ENCODE data around the gene PCDH15. TPM values are rescaled to one million over a fixed set of nuclear protein-coding genes. Genes with fewer than 3 reads are reported as not detected.

The PCDH15 gene
- polyA plus RNA-seq, 1 of the 3 experiments (the other 2 are of a cell fraction), result 0.03 TPM

DNA sequence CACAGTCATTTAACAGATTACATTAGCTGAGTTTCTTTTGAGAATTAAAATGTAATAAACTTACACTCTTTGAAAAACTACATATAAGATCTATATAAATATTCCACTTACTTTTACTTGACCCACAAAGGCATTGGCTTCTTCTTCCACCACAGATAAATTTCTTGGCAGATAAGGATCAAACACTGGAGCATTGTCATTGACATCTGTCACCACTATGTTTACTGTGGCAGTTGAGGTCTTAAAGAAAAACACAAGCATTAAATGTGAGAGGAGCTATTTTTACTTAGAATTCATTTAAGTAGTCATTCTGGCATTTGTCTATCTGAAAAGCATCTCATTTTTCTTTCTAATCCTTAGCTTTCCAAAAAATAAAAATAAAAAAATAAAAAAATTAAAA lies 734.4 kb downstream of the PCDH15 start:
- Histone ChIP-seq H3K9ac (no peak overlapping the region), H3K4me3 (ENCODE audit: low read depth in 2 of 2, low read length in 1 of 2) (no peak overlapping the region), H3K36me3 (replicated peaks in 1 of 2; ENCODE audit: control insufficient read depth in 1 of 2, insufficient read depth in 2 of 2, low read length in 1 of 2) (no peaks in the 10 kb centered on the region), H2AFZ (ENCODE audit: low read depth) (no peak overlapping the region), H3K27ac (ENCODE audit: low read depth in 2 of 2, low read length in 1 of 2) (no peak overlapping the region), H3F3A (replicated peaks; ENCODE audit: insufficient read depth) (no peaks in the 10 kb centered on the region), H3K4me2 (no peak overlapping the region), H3K79me2 (ENCODE audit: insufficient read depth) (no peaks in the 10 kb centered on the region), H3K4me1 (ENCODE audit: control insufficient read depth in 1 of 2, insufficient read depth in 2 of 2, low read depth in 1 of 2, low read length in 1 of 2) (no peaks in the 10 kb centered on the region; a peak in 2 of 4 replicates), H4K20me1 (ENCODE audit: insufficient read depth) (no peaks in the 10 kb centered on the region), H3K9me2 (no peaks in the 10 kb centered on the region), H3K9me3 (no peaks in the 10 kb centered on the region), H3K27me3 (ENCODE audit: insufficient read depth) (no peaks in the 10 kb centered on the region)
- ChIA-PET CTCF (interaction anchor here (1.0 kb wide), 1 partner anchor 28 kb away, joined by 3 read pairs; no protein-coding TSS in a partner anchor), POLR2A (no interaction called here)
- TF ChIP-seq TEAD4 (IDR thresholded peaks at IDR 0.05; ENCODE audit: borderline replicate concordance, insufficient read depth) (no peak), FOXM1 (IDR thresholded peaks at IDR 0.05; ENCODE audit: low read depth) (no peak), TCF12 (IDR thresholded peaks at IDR 0.05) (no peak), MEF2A (IDR thresholded peaks at IDR 0.05; ENCODE audit: borderline replicate concordance, low read depth) (no peak), EP300 (IDR thresholded peaks at IDR 0.05; ENCODE audit: borderline replicate concordance in 1 of 2, low read depth in 1 of 2, low read length in 1 of 2) (no peak), NRF1 (IDR thresholded peaks at IDR 0.05; ENCODE audit: low read depth, low read length) (no peak), NFIC (IDR thresholded peaks at IDR 0.05; ENCODE audit: borderline replicate concordance) (no peak), FOSL2 (IDR thresholded peaks at IDR 0.05; ENCODE audit: borderline replicate concordance, low read depth) (no peak)
- TF ChIP-seq, protein P1, sequence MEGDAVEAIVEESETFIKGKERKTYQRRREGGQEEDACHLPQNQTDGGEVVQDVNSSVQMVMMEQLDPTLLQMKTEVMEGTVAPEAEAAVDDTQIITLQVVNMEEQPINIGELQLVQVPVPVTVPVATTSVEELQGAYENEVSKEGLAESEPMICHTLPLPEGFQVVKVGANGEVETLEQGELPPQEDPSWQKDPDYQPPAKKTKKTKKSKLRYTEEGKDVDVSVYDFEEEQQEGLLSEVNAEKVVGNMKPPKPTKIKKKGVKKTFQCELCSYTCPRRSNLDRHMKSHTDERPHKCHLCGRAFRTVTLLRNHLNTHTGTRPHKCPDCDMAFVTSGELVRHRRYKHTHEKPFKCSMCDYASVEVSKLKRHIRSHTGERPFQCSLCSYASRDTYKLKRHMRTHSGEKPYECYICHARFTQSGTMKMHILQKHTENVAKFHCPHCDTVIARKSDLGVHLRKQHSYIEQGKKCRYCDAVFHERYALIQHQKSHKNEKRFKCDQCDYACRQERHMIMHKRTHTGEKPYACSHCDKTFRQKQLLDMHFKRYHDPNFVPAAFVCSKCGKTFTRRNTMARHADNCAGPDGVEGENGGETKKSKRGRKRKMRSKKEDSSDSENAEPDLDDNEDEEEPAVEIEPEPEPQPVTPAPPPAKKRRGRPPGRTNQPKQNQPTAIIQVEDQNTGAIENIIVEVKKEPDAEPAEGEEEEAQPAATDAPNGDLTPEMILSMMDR (IDR thresholded peaks at IDR 0.05), result no peak
- no peak for DNase-seq

DNA sequence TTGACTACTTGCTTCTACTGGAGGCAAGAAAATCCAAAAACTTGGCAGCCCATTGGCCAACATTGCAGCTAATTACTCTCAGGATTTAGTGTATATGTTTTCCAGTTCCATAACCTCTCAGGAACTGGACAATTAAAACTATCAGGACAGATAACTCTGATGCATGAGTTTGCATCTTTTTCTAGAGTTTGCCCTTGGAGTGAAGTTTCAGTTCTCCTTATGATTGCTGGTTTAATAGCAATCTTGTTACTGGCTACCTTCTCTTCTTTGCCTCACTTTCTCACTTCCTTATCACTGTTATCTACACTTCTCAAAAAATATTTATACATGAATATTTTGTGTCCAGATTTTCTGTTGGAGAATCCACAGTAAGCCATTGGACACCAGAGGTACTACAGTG lies 735.9 kb downstream of the PCDH15 start:
- no peak overlapping the region for H3K4me2 ChIP-seq

GRCh38 chr10:54064215-54064614 lies 736.8 kb downstream of the PCDH15 start:
- H3K4me2 ChIP-seq, result no peak overlapping the region
- no peaks in the 10 kb centered on the region; a peak in 2 of 4 replicates for H3K4me1 ChIP-seq (ENCODE audit: control insufficient read depth in 1 of 2, insufficient read depth in 2 of 2, low read depth in 1 of 2, low read length in 1 of 2)
- H3K27me3 ChIP-seq (ENCODE audit: insufficient read depth), result no peaks in the 10 kb centered on the region
- H3F3A ChIP-seq (replicated peaks; ENCODE audit: insufficient read depth), result no peaks in the 10 kb centered on the region
- no peak for DNase-seq
- H3K9ac ChIP-seq, result no peak overlapping the region
- H3K9me3 ChIP-seq, result no peaks in the 10 kb centered on the region
- TF ChIP-seq SMC3 (IDR thresholded peaks at IDR 0.05; ENCODE audit: low read depth, low read length) (no peak), RXRA (IDR thresholded peaks at IDR 0.05; ENCODE audit: borderline replicate concordance, low read depth) (no peak), RAD21 (IDR thresholded peaks at IDR 0.05; ENCODE audit: low read length) (no peak), EZH2phosphoT487 (IDR thresholded peaks at IDR 0.05; ENCODE audit: borderline replicate concordance, low read depth) (no peak), YY1 (IDR thresholded peaks at IDR 0.05; ENCODE audit: low read depth) (no peak)
- TF ChIP-seq, protein P2, sequence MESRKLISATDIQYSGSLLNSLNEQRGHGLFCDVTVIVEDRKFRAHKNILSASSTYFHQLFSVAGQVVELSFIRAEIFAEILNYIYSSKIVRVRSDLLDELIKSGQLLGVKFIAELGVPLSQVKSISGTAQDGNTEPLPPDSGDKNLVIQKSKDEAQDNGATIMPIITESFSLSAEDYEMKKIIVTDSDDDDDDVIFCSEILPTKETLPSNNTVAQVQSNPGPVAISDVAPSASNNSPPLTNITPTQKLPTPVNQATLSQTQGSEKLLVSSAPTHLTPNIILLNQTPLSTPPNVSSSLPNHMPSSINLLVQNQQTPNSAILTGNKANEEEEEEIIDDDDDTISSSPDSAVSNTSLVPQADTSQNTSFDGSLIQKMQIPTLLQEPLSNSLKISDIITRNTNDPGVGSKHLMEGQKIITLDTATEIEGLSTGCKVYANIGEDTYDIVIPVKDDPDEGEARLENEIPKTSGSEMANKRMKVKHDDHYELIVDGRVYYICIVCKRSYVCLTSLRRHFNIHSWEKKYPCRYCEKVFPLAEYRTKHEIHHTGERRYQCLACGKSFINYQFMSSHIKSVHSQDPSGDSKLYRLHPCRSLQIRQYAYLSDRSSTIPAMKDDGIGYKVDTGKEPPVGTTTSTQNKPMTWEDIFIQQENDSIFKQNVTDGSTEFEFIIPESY (IDR thresholded peaks at IDR 0.05; ENCODE audit: borderline replicate concordance, low read depth), result no peak
- POLR2A ChIA-PET, result no interaction called here
- WGBS (ENCODE audit: low lambda C conversion rate), result 65% methylated on average over 5 of the region's 5 CpGs
- no peaks in the 10 kb centered on the region for H3K9me2 ChIP-seq
- H2AFZ ChIP-seq (ENCODE audit: low read depth), result no peak overlapping the region
- H3K79me2 ChIP-seq (ENCODE audit: insufficient read depth), result no peaks in the 10 kb centered on the region
- H3K27ac ChIP-seq (ENCODE audit: low read depth in 2 of 2, low read length in 1 of 2), result no peak overlapping the region
- no peak overlapping the region for H3K4me3 ChIP-seq (ENCODE audit: low read depth in 2 of 2, low read length in 1 of 2)
- H4K20me1 ChIP-seq (ENCODE audit: insufficient read depth), result no peaks in the 10 kb centered on the region
- no peaks in the 10 kb centered on the region for H3K36me3 ChIP-seq (replicated peaks in 1 of 2; ENCODE audit: control insufficient read depth in 1 of 2, insufficient read depth in 2 of 2, low read length in 1 of 2)
- CTCF ChIA-PET, result no interaction called here

More for the DNA sequence above, 735.9 kb downstream of the PCDH15 start:
- TF ChIP-seq EZH2phosphoT487 (IDR thresholded peaks at IDR 0.05; ENCODE audit: borderline replicate concordance, low read depth), result no peak
- no peak for TF ChIP-seq NFIC (IDR thresholded peaks at IDR 0.05; ENCODE audit: borderline replicate concordance)
- no peak for TF ChIP-seq SMC3 (IDR thresholded peaks at IDR 0.05; ENCODE audit: low read depth, low read length)
- no peak for TF ChIP-seq RFX5 (IDR thresholded peaks at IDR 0.05; ENCODE audit: low read length)
- no peak for TF ChIP-seq TCF12 (IDR thresholded peaks at IDR 0.05)
- no peaks in the 10 kb centered on the region for H3K36me3 ChIP-seq (replicated peaks in 1 of 2; ENCODE audit: control insufficient read depth in 1 of 2, insufficient read depth in 2 of 2, low read length in 1 of 2)
- ChIA-PET POLR2A (no interaction called here), CTCF (no interaction called here)
- no peaks in the 10 kb centered on the region for H3K27me3 ChIP-seq (ENCODE audit: insufficient read depth)
- H3K9me3 ChIP-seq, result no peaks in the 10 kb centered on the region
- H3F3A ChIP-seq (replicated peaks; ENCODE audit: insufficient read depth), result no peaks in the 10 kb centered on the region
- no peak for DNase-seq
- no peaks in the 10 kb centered on the region for H4K20me1 ChIP-seq (ENCODE audit: insufficient read depth)
- H3K9ac ChIP-seq, result no peak overlapping the region
- no peaks in the 10 kb centered on the region for H3K9me2 ChIP-seq
- H3K4me1 ChIP-seq (ENCODE audit: control insufficient read depth in 1 of 2, insufficient read depth in 2 of 2, low read depth in 1 of 2, low read length in 1 of 2), result no peaks in the 10 kb centered on the region; a peak in 2 of 4 replicates
- no peak overlapping the region for H2AFZ ChIP-seq (ENCODE audit: low read depth)
- no peak overlapping the region for H3K27ac ChIP-seq (ENCODE audit: low read depth in 2 of 2, low read length in 1 of 2)
- H3K4me3 ChIP-seq (ENCODE audit: low read depth in 2 of 2, low read length in 1 of 2), result no peak overlapping the region
- H3K79me2 ChIP-seq (ENCODE audit: insufficient read depth), result no peaks in the 10 kb centered on the region
